GM21381 (cell line): ENCODE data around the gene RORB.

Experiments
- ATAC-seq: cut with Tn5 transposase; IDR thresholded peaks from one replicate; pipeline ENCODE4 v1.9.1; 2021; ENCODE audit warnings: mild to moderate bottlenecking, moderate library complexity; ENCODE audit not compliant: unreplicated experiment

The RORB gene

DNA sequence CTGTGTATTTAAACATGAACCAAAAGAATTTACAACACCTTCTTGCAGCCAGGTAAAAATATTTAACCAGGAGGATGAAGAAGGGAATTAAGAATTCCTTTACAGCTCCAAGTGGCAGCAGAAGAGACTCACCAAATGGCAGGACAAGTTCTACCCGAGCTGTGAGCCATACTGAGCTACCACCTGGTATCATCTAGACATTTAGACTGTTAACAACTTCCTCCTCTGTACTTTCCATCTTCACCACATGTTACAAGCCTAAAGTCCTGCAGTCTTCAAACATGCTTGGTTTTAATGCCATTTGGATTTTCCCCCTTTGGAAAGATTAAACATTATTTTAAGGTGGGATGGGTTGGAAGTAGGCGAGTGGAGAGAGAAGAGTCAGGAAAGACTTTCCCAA, 200.4 kb downstream of the RORB start:
- ATAC-seq = no peak

DNA sequence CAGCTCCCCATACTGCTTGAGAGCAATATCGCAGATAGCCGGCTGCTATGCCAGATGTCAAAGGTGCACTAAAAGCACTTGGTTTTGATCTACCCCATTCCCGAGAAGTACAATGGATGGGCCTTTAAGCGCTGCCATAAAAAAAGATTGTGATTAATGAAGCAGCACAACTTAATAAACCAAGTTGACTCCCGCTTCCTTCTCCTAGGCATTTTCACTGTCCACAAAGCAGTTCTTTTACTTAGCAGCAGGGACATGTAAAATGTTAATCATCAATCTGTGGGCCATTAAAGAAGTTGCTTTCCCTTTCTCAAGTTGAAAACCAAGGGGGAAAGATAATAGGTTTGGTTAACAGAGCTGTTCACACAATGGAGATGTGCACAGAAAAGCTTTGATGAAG, 214.2 kb downstream of the RORB start:
- no peak for ATAC-seq

- no peak for ATAC-seq
These were observed 221.6 kb downstream of the RORB start for GRCh38 chr9:74718709-74719108.

DNA sequence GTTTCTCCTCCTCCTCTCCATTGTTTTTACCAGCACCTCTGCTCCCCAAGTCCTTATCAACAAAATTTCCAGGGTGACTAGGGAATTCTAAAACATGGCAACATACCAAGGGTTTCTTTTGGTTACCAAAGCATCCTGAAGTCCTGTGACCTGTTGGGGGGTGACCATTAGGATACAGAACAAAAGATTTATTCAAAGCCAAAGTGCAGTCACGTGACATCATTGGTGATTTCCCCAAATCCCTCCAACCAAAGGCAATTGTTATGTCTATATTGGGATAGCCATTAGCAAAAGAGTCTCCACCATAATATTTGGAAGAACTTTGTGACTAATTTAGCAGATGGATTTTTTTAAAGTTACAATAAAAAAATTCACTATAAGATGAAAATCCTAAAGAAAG, 222.2 kb downstream of the RORB start:
- ATAC-seq = no peak

GRCh38 chr9:74721696-74722660, 224.8 kb downstream of the RORB start:
- no peak for ATAC-seq

GRCh38 chr9:74724317-74724716, 227.2 kb downstream of the RORB start:
- ATAC-seq = no peak

GRCh38 chr9:74726581-74726980, 229.4 kb downstream of the RORB start:
- ATAC-seq = no peak

DNA sequence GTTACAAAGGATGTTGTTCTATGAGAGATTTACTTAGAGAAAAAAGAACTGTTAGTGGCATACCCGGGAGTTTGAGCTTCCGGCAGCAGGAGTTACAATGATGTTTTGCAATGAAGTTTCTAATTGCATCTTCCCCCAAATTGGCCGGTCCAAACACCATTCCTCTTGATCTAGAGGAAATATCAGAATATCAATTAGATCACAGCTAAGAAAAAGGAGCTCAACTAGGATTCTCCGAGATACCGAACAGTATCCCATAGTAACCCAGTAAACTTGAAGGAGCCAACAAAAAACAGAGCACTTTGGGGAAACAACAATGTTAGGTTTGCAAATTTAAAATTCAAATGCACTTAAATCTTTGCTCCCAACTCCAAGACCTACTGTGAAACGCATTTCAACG, 231.0 kb downstream of the RORB start:
- no peak for ATAC-seq

- ATAC-seq = no peak
These were observed 232.1 kb downstream of the RORB start for GRCh38 chr9:74729136-74729695.

DNA sequence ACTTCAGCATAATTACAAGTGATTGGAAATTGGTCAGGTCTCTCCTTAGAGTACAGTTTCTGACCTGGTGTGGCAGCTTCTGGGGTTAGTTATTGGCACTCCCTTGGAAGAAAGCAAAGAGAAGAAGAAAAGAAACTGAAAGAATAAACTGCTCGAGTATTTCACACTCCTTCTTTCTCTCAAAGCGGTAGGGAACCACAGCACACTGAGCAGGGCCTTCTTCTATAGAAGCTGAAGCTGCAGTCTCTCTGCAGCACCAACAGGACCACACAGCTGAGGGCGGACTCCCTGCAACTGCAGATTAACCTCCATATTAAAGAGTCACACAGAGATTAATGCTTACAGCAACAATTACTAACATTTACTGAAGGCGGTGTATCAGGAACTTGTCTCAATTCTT, 238.6 kb downstream of the RORB start:
- no peak for ATAC-seq

- no peak for ATAC-seq
These were observed 239.5 kb downstream of the RORB start for GRCh38 chr9:74736646-74737045.

GRCh38 chr9:74742191-74742790, 245.2 kb downstream of the RORB start:
- no peak for ATAC-seq
